ENCODE measurements around the gene KLRC4.

GRCh38 chr12:10358131-10358530 lies 51.4 kb downstream of the KLRC4 start:
- TF ChIP-seq CTCF (IDR thresholded peaks at IDR 0.05 in 4 of 5, conservative IDR thresholded peaks at IDR 0.05 in 1 of 5) (no peak), POLR2A (IDR thresholded peaks at IDR 0.05) (no peak)
